OCI-LY7 (cell line): ENCODE measurements around the gene TFCP2.

Experiments used
- EZH2phosphoT487 ChIP-seq: fragments of 200-600 bp; sonication (generic); IDR thresholded peaks from 2 replicates; pipeline ENCODE4 v1.6.1; 2018; ENCODE audit warnings: low read depth, borderline replicate concordance, mild to moderate bottlenecking, mixed run types, antibody characterized with exemption, low read length, moderate library complexity, mixed read lengths
- TF ChIP-seq, protein P1 (sequence below): fragments of 200-600 bp; sonication (generic); conservative IDR thresholded peaks from 2 replicates; pipeline ENCODE4 v1.5.1; 2014; ENCODE audit warnings: mild to moderate bottlenecking, antibody characterized with exemption, low read length, moderate library complexity, mixed read lengths

DNA sequence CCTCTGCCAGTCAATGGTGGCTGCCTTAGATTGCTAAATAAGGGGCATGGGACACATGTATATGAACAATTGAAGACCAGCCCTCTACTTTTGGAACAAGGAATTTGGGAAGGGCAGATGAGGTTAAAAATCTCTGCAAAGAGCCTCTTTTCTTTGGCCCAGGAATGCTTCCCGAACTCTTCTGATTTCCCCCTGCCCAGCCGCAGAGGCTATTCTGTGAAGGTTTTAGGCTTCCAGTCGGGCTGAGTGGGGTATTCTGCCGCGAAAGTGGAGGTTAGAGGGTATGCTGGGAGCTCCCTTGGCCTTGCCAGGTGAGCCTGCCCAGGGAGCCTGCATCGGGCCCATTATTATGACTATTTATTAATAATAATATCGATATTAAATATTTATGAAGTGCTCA lies 43.7 kb upstream of the TFCP2 start:
- TF ChIP-seq, protein P1, sequence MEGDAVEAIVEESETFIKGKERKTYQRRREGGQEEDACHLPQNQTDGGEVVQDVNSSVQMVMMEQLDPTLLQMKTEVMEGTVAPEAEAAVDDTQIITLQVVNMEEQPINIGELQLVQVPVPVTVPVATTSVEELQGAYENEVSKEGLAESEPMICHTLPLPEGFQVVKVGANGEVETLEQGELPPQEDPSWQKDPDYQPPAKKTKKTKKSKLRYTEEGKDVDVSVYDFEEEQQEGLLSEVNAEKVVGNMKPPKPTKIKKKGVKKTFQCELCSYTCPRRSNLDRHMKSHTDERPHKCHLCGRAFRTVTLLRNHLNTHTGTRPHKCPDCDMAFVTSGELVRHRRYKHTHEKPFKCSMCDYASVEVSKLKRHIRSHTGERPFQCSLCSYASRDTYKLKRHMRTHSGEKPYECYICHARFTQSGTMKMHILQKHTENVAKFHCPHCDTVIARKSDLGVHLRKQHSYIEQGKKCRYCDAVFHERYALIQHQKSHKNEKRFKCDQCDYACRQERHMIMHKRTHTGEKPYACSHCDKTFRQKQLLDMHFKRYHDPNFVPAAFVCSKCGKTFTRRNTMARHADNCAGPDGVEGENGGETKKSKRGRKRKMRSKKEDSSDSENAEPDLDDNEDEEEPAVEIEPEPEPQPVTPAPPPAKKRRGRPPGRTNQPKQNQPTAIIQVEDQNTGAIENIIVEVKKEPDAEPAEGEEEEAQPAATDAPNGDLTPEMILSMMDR, result no peak
- TF ChIP-seq EZH2phosphoT487, result no peak
